Activated CD8-positive, alpha-beta memory T cell treated with anti-CD3 and anti-CD28 coated beads for 24 hours (primary cell): ENCODE data around the gene SCCPDH.

Experiments used
- DNase-seq: peaks from one replicate; pipeline ENCODE4 v3.0.0-alpha.2; 2020

The SCCPDH gene

DNA sequence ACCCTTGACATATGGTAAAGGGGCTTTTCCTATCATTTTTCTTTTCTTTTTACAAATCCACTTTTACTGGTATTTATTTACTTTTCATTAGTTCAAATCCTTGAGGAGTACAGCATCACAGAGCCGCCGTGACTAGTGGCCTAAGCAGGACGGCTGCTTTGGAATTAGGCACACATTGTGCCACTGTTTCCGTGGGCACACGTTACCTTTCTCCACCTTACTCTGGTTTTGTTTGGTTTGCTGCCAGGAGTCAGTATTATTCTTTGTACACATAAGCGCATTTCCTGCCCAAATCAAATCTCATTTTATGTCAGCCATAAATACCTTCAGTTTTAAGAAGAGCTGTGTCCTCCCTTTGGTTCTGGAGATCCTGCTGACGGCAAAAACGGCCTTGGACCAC is 31.2 kb downstream of the SCCPDH start:
- no peak for DNase-seq

DNA sequence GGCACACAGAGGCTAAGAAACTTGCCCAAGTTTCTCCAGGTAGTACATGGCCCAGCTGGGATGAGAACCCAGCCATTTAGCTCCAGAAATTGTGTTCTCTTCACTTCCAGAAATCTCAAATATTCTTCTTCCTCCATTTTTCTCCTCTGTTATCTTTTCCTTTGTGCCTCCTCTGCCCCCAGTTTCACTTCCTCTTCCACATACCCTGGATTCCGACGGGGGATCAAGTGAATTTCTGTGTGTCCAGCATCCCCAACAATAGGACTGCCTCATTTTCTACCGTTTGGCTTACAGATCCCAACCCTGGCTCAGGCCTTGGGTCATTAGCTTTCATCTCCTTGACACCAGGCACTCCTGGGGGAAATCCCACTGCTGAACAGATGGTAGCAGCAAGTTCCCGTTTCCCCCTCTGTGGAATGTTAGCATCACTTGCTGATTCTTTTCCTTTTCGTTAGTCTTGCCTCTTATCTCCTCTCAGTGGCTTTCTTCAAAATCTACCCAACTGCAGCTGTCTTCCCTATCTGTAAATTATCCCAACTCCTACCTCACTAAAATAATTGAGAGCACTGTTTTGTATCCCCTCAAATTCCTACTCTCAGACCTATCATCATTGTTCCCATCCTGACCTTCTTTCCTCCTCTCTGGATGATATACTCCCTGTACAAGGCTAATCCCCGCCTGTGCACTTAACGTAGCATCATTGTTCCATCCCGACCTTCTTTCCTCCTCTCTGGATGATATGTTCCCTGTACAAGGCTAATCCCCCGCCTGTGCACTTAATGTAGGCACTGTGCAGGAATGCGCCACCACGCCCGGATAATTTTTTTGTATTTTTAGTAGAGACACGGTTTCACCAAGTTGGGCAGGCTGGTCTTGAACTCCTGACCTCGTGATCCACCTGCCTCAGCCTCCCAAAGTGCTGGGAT is 36.5 kb downstream of the SCCPDH start:
- DNase-seq = no peak

DNA sequence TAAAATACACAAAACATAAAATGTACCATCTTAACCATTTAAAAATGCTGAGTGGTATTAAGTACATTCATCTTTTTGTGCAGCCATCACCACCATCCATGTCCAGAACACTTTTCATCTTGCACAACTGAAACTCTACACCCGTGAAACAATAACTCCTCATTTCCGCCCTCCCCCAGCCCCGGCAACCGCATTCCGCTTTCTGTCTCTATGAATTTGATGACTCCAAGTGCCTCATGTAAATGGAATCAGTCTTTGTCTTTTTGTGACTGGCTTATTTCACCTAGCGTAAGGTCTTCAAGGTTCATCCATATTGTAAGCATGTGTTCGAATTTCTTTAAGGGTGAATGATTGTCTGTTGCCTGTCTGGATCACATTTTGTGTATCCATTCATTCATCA is 37.2 kb downstream of the SCCPDH start:
- DNase-seq = no peak

DNA sequence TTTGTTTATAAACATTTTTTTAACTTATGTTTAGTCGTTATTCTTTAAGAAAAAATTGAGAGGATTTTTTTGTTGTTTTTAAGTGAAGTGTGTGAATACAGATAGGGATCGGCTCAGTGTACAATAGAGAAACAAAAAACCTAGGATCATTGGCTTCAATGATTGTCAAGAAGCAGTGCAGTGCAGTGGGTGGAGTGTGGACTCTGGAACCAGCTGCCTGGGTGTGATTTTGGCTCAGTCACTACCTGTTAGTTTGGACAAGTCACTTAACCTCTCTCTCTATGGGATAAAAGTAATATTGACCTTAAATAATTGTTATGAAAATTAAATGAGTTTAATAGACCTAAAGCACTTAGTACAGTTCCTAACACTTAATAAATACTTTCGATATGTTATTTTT is 41.3 kb downstream of the SCCPDH start:
- DNase-seq = no peak

DNA sequence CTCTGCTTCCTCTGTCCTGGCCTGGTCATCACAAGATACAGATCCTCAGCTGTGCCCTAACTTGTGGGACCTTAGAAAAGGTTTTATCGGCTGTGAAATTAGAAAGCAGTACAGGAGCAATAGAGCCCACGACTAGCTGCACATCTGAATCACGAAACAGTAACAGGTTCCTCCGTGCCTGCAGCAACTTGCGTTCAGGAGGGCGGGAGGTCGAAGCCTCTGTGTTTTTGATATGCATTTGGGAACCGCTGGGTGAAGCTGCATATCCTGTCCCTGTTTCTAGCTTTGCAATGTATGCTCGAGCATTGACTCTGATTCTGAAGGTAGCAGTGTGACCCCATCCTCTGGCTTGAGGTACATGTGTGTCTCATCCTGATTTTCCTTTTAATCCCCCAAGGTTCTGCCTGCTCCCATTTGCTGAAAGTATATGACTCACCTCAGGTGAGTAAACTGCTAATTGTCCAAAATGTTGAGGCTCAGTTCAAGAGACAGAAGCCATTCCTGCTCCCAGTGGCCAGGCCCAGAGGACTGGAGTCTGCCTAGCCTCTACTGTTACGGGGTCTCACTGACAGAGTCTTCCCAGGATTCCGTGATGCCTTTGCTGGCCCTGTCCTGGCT is 44.3 kb downstream of the SCCPDH start:
- no peak for DNase-seq

DNA sequence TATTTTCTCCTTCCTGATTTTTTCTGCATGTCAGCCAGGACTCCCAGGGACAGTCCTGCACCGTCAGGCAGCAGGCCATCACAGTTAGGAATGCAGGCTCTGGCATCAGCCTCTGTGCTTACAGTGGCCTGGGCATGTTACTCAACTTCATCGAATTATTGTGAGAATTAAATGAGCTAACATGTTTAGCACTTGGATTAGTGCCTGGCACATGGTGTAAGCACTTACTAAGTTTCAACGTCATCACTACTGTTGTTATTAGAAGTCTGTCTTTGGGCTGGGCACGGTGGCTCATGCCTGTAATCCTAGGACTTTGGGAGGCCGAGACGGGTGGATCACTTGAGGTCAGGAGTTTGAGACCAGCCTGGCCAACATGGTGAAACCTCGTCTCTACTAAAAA is 45.1 kb downstream of the SCCPDH start:
- no peak for DNase-seq

DNA sequence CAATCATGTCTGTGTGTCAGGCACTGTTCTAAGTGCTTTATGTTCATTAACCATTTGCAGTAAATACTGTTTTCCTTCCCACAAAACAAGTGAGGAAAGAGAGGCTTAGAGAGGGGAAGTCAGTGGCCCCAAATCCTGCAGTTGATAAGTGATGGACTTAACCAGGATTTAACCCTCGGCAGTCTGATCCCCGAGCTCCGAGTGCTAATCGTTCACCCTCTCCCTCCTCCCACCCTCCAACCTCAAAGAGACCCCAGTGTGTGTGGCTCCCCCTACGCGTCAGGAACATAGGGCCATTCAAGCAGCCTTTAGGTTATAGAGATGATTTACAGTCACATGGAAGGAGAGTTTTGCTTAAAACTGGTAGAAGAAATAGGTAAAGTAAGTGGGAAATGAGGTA is 47.2 kb downstream of the SCCPDH start:
- no peak for DNase-seq

DNA sequence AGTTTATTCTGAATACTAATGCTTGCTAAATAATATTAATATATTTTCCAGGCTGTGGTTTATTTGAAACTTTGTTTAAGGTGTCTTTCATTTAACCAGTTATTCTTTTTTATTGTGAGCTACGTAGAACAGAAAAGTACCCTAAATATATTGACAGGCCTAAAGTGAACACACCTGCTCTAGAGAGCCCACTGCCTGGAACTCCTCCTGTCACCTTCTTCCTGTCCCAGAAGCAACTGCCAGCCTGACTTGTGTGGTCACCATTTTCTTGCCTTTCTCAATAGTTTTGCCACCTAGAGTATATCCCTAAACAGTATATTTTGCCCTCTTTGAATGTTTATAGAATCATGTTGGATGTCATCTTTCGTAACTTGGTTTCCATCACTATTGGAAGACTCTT is 48.5 kb downstream of the SCCPDH start:
- DNase-seq = no peak

DNA sequence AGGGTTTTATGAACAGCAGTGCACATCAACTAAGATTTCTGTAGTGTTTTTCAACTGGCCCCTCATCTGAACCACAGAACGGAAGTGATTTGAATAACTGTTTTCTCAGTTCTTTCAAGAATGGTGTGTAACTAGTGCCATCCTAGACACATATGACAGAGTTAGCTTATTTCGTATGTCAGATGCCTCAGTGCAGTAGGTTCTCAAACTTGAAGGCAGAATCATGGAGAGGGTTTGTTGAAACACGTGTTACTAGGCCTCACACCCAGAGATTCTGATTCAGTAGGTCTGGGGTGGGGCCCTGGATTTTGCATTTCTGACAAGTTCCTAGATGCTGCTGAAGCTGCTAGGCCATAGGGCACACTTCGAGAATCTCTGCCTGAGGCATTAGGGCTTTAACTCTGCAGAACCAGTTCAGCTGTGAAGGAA is 49.0 kb downstream of the SCCPDH start:
- no peak for DNase-seq

DNA sequence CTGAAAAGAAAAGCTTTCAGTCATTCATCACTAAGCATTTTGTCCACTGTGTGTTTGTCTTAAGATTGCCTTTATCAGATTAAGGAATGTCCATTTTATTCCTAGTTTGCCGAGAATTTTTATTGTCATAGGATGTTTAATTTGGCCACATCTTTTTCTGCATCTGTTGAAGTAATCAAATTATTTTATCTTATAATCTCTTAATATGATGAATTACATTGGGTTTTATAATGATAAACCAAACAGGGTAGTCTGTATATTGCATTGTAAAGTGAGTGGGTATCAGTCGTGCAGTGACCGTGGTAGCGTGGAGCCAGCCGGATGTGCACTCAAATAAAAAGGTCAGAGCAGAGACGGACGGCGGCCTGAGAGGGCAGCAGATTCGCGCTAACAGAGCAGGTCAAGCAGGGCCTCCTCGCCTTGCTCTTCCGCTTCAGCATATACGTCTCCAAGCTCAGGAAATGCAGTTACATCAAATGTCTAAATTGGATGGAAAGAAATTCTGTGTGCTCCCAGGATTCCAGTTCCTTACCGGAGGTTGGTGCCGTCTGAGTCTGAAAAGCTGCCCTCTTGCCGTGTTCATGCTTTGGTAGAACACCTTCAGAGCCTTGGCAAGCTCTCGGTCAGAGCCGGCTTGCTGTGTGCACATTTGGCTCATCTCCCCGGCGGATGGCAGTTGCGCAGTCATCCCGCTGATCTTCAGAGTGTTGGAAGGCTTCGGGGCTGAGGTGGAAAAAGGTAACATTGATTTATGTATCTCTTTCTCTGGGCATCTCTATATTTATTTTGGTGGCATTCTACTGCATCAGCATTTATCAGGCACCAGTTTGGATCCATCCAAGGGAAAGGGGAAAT is 51.5 kb downstream of the SCCPDH start:
- no peak for DNase-seq

DNA sequence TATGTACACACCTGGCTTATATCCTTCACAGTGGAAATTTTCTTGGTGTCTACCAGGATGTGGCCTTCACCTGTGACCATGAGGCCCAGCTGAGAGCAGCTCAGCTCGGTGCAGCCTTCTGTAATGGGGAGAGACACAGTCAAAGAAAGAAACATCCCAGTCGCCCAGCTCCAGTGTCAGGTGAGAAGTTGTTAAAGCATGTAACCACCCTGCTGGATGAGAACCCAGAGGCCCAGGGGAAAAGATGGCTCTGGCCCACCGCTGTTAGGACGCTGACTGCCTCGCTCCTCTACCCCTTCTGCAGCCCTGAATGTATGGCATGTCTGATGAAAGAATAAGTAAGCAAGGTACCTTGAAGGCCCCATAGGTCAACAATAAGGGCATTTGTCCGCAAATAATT is 52.7 kb downstream of the SCCPDH start:
- DNase-seq = no peak

DNA sequence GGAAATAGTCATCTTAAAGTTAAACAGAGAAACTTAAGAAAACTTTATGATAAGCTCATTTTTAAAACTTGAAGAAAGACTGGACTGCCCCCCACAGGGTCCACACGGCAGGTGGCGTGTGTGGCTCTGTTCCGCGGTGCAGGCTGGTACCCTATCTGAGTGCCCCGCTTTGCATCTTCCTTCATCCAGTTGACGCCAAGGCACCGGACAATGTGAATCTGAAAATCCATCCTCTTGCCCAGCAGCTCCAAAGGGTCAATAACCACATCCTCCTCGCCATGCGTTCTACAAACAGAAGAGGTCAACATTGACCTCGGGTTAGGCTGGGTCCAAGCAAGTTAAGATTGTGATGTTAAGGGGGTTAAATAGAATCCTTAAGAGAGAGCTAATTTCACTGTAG is 54.5 kb downstream of the SCCPDH start:
- DNase-seq = no peak

DNA sequence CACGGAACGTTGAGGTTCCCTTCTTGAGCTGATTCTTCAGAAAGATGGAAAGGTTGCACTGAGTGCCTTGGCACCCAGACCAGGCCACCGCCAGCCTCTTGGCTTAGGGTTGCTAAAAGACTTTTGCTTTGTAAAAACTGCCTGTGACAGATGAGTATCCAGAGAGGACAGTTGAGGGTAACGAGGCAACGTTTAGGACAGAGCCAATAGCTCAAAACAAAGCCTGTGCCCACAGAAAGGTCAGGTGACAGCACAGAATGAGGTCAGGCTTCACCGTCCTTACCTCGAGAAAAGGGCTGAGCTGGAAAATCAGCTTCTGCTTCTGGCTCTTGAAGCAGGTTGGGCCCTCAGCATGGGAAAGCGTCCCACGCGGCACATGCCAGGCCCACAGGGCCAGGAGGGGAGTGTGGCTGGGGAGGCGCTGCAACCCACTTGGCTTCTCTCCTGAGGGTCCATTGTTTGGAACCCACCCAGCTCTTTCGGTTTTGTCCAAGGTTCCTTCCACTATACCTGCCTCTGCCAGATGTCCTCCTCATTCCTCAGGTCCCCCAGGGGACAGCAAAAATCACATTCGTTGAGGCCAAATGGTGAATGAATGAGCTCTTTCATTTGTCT is 55.5 kb downstream of the SCCPDH start:
- no peak for DNase-seq

DNA sequence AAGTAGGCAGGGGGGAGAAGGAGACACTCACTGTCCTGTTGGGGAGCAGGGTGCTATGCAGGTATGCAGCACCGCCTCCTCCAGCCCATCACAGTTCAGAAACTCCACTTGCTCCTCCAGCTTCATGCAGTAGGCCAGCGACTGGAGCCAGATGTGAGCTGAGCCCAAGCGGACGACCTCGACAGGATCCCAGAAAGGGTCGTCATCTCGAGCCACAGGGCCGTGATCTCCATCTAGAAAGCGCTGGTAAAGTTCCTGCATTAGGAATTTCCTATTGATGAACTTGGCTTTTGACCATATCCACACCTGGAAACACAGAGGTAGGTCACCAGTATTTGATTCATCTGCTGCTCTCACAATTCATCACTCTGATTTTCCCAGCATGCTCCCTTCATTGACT is 56.1 kb downstream of the SCCPDH start:
- no peak for DNase-seq

DNA sequence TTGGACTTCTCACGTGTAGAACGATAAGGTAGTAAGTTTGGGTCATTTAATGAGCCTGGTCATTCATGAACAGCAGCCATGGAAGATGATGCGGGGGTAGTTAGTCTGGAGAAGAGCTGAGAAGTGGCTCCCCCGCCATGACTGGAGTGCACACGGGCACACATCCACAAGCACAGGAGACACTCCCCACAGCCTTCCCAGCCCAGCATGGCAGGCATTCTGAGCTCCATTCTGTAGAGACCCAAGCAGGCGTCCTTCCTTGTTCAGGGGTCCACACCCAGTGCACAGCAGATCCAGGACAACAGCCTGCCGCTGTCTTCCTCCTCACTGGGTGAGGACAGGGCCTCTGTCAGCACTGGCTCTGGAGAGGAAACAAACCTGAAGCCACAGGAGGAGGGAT is 57.0 kb downstream of the SCCPDH start:
- DNase-seq = no peak

DNA sequence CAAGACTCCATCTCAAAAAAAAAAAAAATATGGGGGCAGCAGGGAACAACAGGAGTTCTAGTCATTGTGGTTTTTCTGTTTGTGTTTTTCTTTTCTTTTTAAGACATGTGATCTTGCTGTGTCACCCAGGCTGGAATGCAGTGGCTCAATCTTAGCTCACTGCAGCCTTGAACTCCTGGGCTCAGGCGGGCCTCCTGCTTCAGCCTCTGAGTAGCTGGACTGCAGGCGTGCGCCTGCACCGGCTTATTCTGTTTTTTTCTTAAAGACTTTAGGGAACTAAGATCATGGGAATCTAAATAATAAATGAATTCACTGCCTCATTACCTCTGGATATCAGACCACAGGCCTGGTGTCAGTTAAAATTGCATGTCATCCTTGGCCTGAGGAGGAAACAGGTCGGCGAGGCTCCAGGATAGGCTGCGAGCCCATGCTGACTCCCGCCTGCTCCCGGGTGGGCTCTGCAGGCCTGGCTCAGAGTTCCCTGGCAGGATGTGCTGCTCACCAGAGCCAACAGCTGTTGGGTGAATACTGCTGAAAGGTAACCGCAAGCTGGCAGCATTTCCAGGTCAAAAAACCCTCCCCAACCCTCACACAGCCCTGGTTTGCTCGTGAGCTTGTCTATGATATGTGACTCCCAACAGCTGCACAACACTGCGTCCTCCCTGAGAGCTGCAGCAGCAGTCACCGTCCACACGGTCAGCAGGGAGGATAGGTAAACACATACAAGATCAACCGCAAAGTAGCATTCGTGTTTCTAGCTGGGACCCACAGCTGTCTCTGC is 58.1 kb downstream of the SCCPDH start:
- DNase-seq = no peak

DNA sequence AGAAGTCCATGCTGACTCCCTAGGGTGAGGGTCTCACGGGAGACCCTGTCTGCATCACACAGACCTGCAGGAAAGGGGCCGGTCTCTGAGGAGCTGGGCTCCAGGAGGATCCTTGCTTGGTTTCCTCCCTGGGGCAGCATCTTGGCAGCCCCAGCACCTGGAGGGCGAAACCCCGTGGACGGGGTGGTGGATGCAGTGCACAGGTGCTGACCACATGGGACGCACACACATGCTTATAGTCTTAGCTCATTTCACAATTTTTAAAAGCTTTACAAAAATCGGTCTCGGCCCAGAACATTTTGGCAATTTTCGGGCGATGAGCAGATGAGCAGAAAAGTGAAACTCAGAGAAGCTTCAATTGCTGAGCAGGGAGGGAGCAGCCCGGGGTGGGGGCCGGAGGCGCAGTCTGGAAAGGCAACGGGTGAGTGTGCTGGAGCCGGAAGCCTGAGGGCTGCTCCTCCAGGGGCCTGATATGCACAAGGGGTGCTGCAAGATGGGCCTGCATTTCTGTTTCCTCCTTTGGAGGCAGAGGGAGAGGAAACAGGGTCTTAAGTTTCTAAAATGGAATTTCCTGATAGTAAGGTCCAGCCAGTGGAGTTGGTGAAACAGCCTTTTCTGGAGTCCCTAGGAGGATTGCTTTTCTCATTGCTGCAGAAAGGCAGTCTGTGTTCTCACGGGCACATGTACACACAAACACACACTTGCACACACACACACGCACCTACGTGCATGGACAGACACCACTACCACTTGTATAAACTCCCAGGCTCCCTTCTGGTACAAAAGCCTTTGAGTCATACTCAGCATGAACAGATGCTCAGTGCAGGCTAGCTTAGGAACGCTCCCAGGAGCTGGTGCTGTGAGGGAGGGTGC is 60.6 kb downstream of the SCCPDH start:
- no peak for DNase-seq

DNA sequence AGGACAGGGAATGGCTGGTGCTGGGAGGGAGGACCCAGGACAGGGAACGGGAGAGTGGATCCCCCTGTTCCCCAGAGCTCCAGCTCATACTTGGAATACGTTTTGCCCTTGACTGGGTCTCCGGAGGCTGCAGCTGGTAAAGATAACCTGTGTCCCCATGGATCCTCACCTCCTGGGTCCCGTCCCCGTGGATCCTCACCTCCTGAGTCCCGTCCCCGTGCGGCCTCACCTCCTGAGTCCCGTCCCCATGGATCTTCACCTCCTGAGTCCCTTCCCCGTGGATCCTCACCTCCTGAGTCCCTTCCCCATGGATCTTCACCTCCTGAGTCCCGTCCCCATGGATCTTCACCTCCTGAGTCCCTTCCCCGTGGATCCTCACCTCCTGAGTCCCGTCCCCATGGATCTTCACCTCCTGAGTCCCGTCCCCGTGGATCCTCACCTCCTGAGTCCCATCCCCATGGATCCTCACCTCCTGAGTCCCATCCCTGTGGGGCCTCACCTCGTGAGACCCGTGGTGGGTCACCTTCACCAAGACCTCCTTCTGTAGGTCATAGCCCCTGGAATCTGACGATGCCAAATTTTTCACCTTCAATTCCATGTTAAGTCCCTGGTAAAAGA is 61.4 kb downstream of the SCCPDH start:
- DNase-seq = no peak

DNA sequence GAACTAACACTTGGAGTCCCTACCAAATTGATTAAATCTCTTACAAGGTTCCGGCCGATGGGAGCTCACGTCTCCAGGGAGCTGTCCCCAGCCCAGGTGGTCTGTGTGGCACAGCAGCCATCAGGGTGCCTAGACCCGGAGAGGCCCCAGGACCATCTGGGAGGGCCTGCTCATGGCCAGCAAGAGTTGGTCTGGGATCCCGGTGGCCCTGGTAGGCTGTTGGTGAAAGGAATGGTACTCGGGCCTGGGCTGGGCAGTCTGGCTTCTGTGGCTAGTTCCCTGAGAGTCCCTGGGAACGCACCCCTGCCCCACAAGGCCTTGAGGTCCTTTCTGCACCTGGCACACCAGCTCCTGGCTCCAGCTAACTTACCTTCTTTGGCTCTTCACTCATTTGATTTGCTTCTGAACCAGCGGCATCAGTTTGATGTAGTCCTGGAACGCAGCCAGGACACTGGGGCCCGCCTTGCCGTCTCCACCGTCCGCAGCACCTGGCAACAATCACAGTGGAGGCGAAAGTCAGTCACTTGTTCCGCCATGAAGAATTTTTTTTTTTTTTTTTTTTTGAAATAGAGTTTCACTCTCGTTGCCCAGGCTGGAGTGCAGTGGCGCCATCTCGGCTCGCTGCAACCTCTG is 62.5 kb downstream of the SCCPDH start:
- DNase-seq = no peak

DNA sequence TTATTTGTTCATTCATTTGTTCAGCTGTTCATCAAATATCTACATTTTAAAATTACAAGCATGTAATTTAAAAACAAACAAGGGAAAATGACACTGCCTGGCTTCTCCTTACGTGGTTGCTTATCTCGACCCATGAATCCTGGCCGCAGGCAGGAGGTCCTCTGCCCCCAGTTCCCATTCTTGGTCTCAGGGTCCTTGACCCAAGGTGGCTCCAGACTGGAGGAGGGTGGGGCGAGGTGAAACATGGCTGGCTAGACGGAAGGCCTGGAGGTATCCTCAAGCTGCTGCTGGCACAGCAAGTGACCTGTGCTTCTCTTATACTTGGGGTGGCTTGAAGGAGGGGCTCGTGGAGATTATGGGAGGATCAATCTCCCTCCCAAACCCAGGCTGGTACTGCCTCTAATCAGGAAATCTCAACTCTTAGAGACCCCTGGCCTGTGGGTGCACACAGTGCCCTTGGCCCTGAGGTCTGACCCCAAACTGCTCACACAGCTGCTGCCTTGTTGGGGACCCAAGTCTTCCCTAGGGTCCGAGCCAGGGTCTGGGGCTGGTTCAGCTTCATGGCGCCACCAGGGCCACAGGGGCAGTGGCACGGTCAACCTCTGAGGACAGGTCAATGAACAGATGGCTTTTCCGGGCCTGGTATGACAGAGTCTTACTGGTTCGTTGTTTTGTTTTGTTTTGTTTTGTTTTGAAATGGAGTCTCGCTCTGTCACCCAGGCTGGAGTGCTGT is 63.7 kb downstream of the SCCPDH start:
- no peak for DNase-seq
